Measurements from ENCODE around the gene THBD. TPM values are rescaled to one million over a fixed set of nuclear protein-coding genes. Genes with fewer than 3 reads are reported as not detected.
A peak's percentile ranks its signal among the peaks of the same experiment; 100 is the strongest.
"Not testable (repeated sequence)": the region's sequence is repeated elsewhere in the genome, so short reads cannot be mapped to it uniquely, and the experiment has no call there.

THBD gene
- total and polyA plus RNA-seq, 2 experiments from 2014 or later: 0.10 to 0.97 TPM

- no peaks in the 10 kb centered on the region for H3K9me3 Mint-ChIP-seq
These were observed 21.8 kb downstream of the THBD start for GRCh38 chr20:23027721-23028120.

GRCh38 chr20:23025503-23025902 lies 24.0 kb downstream of the THBD start:
- DNase-seq (ENCODE audit: low spot score); H3K36me3 ChIP-seq (ENCODE audit: insufficient read depth); H3K27ac Mint-ChIP-seq; H3K4me3 Mint-ChIP-seq; H3F3A ChIP-seq (replicated peaks; ENCODE audit: low read depth); H3K79me2 ChIP-seq (replicated peaks; ENCODE audit: insufficient read depth); H3K36me3 Mint-ChIP-seq (ENCODE audit: low read depth); H3K4me1 Mint-ChIP-seq; H4K20me1 ChIP-seq (replicated peaks; ENCODE audit: insufficient read depth); H3K27ac ChIP-seq (ENCODE audit: low read depth); H3K4me3 ChIP-seq; H3K9me3 Mint-ChIP-seq; H3K4me2 ChIP-seq; H3K9me2 ChIP-seq (ENCODE audit: insufficient read depth); H3K4me1 ChIP-seq (ENCODE audit: insufficient read depth); ATAC-seq; H3K27me3 Mint-ChIP-seq (ENCODE audit: insufficient read depth, low read depth, poor library complexity); H3K27me3 ChIP-seq (ENCODE audit: insufficient read depth): not testable (repeated sequence)
- 0 out of 2 replicates have a peak overlapping the region, but pooled peaks have one; percentile 10 for H2AFZ ChIP-seq

More at GRCh38 chr20:23027721-23028120, 21.8 kb downstream of the THBD start:
- TF ChIP-seq, protein P1, sequence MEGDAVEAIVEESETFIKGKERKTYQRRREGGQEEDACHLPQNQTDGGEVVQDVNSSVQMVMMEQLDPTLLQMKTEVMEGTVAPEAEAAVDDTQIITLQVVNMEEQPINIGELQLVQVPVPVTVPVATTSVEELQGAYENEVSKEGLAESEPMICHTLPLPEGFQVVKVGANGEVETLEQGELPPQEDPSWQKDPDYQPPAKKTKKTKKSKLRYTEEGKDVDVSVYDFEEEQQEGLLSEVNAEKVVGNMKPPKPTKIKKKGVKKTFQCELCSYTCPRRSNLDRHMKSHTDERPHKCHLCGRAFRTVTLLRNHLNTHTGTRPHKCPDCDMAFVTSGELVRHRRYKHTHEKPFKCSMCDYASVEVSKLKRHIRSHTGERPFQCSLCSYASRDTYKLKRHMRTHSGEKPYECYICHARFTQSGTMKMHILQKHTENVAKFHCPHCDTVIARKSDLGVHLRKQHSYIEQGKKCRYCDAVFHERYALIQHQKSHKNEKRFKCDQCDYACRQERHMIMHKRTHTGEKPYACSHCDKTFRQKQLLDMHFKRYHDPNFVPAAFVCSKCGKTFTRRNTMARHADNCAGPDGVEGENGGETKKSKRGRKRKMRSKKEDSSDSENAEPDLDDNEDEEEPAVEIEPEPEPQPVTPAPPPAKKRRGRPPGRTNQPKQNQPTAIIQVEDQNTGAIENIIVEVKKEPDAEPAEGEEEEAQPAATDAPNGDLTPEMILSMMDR (conservative IDR thresholded peaks at IDR 0.05; ENCODE audit: low read depth in 2 of 2): no peak
- TF ChIP-seq ZNF331 (CRISPR knock-in tag; IDR thresholded peaks at IDR 0.05; ENCODE audit: low read depth): no peak
- Histone ChIP-seq H3K9me2 (ENCODE audit: insufficient read depth) (0 out of 2 replicates have a peak, but pooled peaks cover 6% of the 10 kb centered on the region), H3K27me3 (ENCODE audit: insufficient read depth) (no peaks in the 10 kb centered on the region), H3K27ac (ENCODE audit: low read depth) (no peak overlapping the region), H4K20me1 (replicated peaks; ENCODE audit: insufficient read depth) (no peaks in the 10 kb centered on the region), H3K4me2 (no peak overlapping the region), H3F3A (replicated peaks; ENCODE audit: low read depth) (no peaks in the 10 kb centered on the region), H3K4me3 (no peak overlapping the region), H3K4me1 (ENCODE audit: insufficient read depth) (no peaks in the 10 kb centered on the region), H3K36me3 (ENCODE audit: insufficient read depth) (no peaks in the 10 kb centered on the region), H3K79me2 (replicated peaks; ENCODE audit: insufficient read depth) (no peaks in the 10 kb centered on the region), H2AFZ (no peak overlapping the region)
- Mint-ChIP-seq H3K27me3 (ENCODE audit: insufficient read depth, low read depth, poor library complexity) (no peaks in the 10 kb centered on the region), H3K4me3 (no peak overlapping the region), H3K27ac (no peak overlapping the region), H3K4me1 (no peaks in the 10 kb centered on the region; the same call in 2 of the 3 replicates), H3K36me3 (ENCODE audit: low read depth) (no peaks in the 10 kb centered on the region)
- no peak for ATAC-seq
- DNase-seq (ENCODE audit: low spot score): no peak

DNA sequence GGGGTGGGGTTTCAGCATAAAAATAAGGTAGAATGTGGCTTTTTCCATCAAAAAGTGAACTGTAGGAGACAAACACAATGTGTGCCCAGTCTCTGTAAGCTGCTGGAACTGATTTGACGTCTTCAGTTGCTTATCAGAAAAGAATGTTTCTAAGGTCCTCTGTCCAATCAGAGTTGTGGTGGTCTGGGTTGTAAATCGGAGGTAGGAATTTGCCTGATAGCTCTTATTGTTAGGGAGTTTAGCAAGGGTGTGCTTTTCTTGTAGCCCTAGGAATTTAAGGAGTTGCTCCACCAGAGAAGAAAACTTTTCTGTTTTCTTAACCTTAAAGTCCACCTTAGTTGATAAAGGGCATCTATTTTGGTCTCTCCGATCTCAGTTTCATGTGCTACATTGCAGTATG lies 24.8 kb downstream of the THBD start:
- no peak for DNase-seq (ENCODE audit: low spot score)
- H3K27ac Mint-ChIP-seq: no peak overlapping the region
- no peak for TF ChIP-seq NANOG (IDR thresholded peaks at IDR 0.05; ENCODE audit: borderline replicate concordance)
- TF ChIP-seq, protein P2, sequence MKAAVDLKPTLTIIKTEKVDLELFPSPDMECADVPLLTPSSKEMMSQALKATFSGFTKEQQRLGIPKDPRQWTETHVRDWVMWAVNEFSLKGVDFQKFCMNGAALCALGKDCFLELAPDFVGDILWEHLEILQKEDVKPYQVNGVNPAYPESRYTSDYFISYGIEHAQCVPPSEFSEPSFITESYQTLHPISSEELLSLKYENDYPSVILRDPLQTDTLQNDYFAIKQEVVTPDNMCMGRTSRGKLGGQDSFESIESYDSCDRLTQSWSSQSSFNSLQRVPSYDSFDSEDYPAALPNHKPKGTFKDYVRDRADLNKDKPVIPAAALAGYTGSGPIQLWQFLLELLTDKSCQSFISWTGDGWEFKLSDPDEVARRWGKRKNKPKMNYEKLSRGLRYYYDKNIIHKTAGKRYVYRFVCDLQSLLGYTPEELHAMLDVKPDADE (IDR thresholded peaks at IDR 0.05): no peak
- TF ChIP-seq JUNB (IDR thresholded peaks at IDR 0.05; ENCODE audit: unreplicated experiment): no peak
- TF ChIP-seq STAT1 (IDR thresholded peaks at IDR 0.05; ENCODE audit: unreplicated experiment): no peak
- TF ChIP-seq, protein P3, sequence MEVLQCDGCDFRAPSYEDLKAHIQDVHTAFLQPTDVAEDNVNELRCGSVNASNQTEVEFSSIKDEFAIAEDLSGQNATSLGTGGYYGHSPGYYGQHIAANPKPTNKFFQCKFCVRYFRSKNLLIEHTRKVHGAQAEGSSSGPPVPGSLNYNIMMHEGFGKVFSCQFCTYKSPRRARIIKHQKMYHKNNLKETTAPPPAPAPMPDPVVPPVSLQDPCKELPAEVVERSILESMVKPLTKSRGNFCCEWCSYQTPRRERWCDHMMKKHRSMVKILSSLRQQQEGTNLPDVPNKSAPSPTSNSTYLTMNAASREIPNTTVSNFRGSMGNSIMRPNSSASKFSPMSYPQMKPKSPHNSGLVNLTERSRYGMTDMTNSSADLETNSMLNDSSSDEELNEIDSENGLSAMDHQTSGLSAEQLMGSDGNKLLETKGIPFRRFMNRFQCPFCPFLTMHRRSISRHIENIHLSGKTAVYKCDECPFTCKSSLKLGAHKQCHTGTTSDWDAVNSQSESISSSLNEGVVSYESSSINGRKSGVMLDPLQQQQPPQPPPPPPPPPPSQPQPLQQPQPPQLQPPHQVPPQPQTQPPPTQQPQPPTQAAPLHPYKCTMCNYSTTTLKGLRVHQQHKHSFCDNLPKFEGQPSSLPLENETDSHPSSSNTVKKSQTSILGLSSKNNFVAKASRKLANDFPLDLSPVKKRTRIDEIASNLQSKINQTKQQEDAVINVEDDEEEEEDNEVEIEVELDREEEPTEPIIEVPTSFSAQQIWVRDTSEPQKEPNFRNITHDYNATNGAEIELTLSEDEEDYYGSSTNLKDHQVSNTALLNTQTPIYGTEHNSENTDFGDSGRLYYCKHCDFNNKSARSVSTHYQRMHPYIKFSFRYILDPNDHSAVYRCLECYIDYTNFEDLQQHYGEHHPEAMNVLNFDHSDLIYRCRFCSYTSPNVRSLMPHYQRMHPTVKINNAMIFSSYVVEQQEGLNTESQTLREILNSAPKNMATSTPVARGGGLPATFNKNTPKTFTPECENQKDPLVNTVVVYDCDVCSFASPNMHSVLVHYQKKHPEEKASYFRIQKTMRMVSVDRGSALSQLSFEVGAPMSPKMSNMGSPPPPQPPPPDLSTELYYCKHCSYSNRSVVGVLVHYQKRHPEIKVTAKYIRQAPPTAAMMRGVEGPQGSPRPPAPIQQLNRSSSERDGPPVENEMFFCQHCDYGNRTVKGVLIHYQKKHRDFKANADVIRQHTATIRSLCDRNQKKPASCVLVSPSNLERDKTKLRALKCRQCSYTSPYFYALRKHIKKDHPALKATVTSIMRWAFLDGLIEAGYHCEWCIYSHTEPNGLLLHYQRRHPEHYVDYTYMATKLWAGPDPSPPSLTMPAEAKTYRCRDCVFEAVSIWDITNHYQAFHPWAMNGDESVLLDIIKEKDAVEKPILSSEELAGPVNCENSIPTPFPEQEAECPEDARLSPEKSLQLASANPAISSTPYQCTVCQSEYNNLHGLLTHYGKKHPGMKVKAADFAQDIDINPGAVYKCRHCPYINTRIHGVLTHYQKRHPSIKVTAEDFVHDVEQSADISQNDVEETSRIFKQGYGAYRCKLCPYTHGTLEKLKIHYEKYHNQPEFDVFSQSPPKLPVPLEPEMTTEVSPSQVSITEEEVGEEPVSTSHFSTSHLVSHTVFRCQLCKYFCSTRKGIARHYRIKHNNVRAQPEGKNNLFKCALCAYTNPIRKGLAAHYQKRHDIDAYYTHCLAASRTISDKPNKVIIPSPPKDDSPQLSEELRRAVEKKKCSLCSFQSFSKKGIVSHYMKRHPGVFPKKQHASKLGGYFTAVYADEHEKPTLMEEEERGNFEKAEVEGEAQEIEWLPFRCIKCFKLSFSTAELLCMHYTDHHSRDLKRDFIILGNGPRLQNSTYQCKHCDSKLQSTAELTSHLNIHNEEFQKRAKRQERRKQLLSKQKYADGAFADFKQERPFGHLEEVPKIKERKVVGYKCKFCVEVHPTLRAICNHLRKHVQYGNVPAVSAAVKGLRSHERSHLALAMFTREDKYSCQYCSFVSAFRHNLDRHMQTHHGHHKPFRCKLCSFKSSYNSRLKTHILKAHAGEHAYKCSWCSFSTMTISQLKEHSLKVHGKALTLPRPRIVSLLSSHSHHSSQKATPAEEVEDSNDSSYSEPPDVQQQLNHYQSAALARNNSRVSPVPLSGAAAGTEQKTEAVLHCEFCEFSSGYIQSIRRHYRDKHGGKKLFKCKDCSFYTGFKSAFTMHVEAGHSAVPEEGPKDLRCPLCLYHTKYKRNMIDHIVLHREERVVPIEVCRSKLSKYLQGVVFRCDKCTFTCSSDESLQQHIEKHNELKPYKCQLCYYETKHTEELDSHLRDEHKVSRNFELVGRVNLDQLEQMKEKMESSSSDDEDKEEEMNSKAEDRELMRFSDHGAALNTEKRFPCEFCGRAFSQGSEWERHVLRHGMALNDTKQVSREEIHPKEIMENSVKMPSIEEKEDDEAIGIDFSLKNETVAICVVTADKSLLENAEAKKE (CRISPR knock-in tag; IDR thresholded peaks at IDR 0.05): no peak
- TF ChIP-seq EZH2phosphoT487 (IDR thresholded peaks at IDR 0.05; ENCODE audit: unreplicated experiment): no peak

More for the DNA sequence above, 24.8 kb downstream of the THBD start:
- no peaks in the 10 kb centered on the region for H3K4me1 ChIP-seq (ENCODE audit: insufficient read depth)
- H3K9me2 ChIP-seq (ENCODE audit: insufficient read depth): 0 out of 2 replicates have a peak, but pooled peaks cover 6% of the 10 kb centered on the region
- no peak overlapping the region for H3K4me2 ChIP-seq
- H3K4me1 Mint-ChIP-seq: no peaks in the 10 kb centered on the region
- no peak overlapping the region for H3K4me3 ChIP-seq
- H3K9me3 Mint-ChIP-seq: no peaks in the 10 kb centered on the region
- no peaks in the 10 kb centered on the region for H4K20me1 ChIP-seq (replicated peaks; ENCODE audit: insufficient read depth)
- H3K36me3 Mint-ChIP-seq (ENCODE audit: low read depth): no peaks in the 10 kb centered on the region
- H3F3A ChIP-seq (replicated peaks; ENCODE audit: low read depth): no peaks in the 10 kb centered on the region
- no peaks in the 10 kb centered on the region for H3K27me3 Mint-ChIP-seq (ENCODE audit: insufficient read depth, low read depth, poor library complexity)
- H3K79me2 ChIP-seq (replicated peaks; ENCODE audit: insufficient read depth): no peaks in the 10 kb centered on the region
- H3K27me3 ChIP-seq (ENCODE audit: insufficient read depth): no peaks in the 10 kb centered on the region
- peak overlapping the region; percentile 91; the same call in 1 of the 2 replicates for H2AFZ ChIP-seq
- H3K27ac ChIP-seq (ENCODE audit: low read depth): no peak overlapping the region
- ATAC-seq: no peak
- no peak overlapping the region for H3K4me3 Mint-ChIP-seq
- H3K36me3 ChIP-seq (ENCODE audit: insufficient read depth): no peaks in the 10 kb centered on the region
